K562 (cell line): ENCODE data around the gene ACR.

Experiments
- GATA2 ChIP-seq: sonication (generic); formaldehyde crosslinking; IDR thresholded peaks from 2 replicates; pipeline ENCODE4 v1.4.0; 2020; ENCODE audit warnings: mild to moderate bottlenecking, missing genetic modification reagents
- KDM1A ChIP-seq, 2 experiments: fragments of 450-650 bp; IDR thresholded peaks; 2 replicates each; pipeline ENCODE4 v1.6.1; 2016; ENCODE audit warnings: mild to moderate bottlenecking in 2 of 2
- NCOA2 ChIP-seq, 2 experiments: fragments of 450-650 bp; IDR thresholded peaks; 2 replicates each; pipeline ENCODE4 v1.6.1; 2018; ENCODE audit warnings: mild to moderate bottlenecking in 2 of 2, moderate library complexity in 1 of 2; ENCODE audit not compliant: partially characterized antibody in 2 of 2
- PTTG1 ChIP-seq: fragments of 450-650 bp; IDR thresholded peaks from 2 replicates; pipeline ENCODE4 v1.6.1; 2016; ENCODE audit warnings: low read depth, mild to moderate bottlenecking, missing genetic modification characterization, missing compliant biosample characterization
- TF ChIP-seq, protein P1 (sequence below), 2 experiments: fragments of 450-650 bp; IDR thresholded peaks; 2 replicates each; pipeline ENCODE4 v1.6.1; 2018; ENCODE audit warnings: mild to moderate bottlenecking in 2 of 2, low read depth in 1 of 2; ENCODE audit not compliant: partially characterized antibody in 2 of 2
- TF ChIP-seq, protein P2 (sequence below): fragments of 250-450 bp; sonication (Bioruptor Pico); IDR thresholded peaks from 2 replicates; pipeline ENCODE4 v1.5.0; 2021
- TF ChIP-seq, protein P3 (sequence below): fragments of 250-450 bp; sonication (Bioruptor Pico); IDR thresholded peaks from 2 replicates; pipeline ENCODE4 v1.5.0; 2021; ENCODE audit warnings: mild to moderate bottlenecking, borderline replicate concordance
- TF ChIP-seq, protein P4 (sequence below): fragments of 450-650 bp; formaldehyde crosslinking; IDR thresholded peaks from 2 replicates; pipeline ENCODE4 v1.4.0; 2022; ENCODE audit warnings: missing genetic modification characterization

DNA sequence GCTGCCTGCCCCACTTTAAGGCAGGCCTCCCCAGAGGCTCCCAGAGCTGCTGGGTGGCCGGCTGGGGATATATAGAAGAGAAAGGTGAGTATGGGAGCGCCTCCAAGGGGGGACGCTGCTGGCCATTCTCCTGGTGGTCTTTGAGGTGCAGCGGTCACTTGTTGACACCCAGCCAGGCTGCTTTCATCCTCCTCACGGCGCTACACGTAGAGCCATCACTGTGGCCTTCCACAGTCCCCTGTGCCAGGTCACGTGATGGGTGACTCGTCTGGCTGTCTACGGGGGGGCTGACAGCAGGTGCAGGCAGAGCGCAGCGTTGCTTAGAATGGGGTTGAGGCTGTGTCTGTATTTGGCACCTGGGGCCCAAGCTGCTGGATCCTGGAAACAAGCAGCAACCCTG lies 1.9 kb downstream of the ACR start:
- no peak for TF ChIP-seq PTTG1 (tag)
- TF ChIP-seq, protein P1, sequence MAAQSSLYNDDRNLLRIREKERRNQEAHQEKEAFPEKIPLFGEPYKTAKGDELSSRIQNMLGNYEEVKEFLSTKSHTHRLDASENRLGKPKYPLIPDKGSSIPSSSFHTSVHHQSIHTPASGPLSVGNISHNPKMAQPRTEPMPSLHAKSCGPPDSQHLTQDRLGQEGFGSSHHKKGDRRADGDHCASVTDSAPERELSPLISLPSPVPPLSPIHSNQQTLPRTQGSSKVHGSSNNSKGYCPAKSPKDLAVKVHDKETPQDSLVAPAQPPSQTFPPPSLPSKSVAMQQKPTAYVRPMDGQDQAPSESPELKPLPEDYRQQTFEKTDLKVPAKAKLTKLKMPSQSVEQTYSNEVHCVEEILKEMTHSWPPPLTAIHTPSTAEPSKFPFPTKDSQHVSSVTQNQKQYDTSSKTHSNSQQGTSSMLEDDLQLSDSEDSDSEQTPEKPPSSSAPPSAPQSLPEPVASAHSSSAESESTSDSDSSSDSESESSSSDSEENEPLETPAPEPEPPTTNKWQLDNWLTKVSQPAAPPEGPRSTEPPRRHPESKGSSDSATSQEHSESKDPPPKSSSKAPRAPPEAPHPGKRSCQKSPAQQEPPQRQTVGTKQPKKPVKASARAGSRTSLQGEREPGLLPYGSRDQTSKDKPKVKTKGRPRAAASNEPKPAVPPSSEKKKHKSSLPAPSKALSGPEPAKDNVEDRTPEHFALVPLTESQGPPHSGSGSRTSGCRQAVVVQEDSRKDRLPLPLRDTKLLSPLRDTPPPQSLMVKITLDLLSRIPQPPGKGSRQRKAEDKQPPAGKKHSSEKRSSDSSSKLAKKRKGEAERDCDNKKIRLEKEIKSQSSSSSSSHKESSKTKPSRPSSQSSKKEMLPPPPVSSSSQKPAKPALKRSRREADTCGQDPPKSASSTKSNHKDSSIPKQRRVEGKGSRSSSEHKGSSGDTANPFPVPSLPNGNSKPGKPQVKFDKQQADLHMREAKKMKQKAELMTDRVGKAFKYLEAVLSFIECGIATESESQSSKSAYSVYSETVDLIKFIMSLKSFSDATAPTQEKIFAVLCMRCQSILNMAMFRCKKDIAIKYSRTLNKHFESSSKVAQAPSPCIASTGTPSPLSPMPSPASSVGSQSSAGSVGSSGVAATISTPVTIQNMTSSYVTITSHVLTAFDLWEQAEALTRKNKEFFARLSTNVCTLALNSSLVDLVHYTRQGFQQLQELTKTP (IDR thresholded peaks at IDR 0.05; ENCODE audit: low read depth in 1 of 2, partially characterized antibody in 2 of 2) = no peak
- no peak for TF ChIP-seq NCOA2 (IDR thresholded peaks at IDR 0.05; ENCODE audit: partially characterized antibody in 2 of 2)
- TF ChIP-seq GATA2 (CRISPR knock-in tag) = no peak
- TF ChIP-seq, protein P2, sequence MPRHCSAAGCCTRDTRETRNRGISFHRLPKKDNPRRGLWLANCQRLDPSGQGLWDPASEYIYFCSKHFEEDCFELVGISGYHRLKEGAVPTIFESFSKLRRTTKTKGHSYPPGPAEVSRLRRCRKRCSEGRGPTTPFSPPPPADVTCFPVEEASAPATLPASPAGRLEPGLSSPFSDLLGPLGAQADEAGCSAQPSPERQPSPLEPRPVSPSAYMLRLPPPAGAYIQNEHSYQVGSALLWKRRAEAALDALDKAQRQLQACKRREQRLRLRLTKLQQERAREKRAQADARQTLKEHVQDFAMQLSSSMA (CRISPR knock-in tag) = no peak
- no peak for TF ChIP-seq KDM1A (IDR thresholded peaks at IDR 0.05)
- TF ChIP-seq, protein P3, sequence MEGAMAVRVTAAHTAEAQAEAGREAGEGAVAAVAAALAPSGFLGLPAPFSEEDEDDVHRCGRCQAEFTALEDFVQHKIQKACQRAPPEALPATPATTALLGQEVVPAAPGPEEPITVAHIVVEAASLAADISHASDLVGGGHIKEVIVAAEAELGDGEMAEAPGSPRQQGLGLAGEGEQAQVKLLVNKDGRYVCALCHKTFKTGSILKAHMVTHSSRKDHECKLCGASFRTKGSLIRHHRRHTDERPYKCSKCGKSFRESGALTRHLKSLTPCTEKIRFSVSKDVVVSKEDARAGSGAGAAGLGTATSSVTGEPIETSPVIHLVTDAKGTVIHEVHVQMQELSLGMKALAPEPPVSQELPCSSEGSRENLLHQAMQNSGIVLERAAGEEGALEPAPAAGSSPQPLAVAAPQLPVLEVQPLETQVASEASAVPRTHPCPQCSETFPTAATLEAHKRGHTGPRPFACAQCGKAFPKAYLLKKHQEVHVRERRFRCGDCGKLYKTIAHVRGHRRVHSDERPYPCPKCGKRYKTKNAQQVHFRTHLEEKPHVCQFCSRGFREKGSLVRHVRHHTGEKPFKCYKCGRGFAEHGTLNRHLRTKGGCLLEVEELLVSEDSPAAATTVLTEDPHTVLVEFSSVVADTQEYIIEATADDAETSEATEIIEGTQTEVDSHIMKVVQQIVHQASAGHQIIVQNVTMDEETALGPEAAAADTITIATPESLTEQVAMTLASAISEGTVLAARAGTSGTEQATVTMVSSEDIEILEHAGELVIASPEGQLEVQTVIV (CRISPR knock-in tag) = no peak
- TF ChIP-seq, protein P4, sequence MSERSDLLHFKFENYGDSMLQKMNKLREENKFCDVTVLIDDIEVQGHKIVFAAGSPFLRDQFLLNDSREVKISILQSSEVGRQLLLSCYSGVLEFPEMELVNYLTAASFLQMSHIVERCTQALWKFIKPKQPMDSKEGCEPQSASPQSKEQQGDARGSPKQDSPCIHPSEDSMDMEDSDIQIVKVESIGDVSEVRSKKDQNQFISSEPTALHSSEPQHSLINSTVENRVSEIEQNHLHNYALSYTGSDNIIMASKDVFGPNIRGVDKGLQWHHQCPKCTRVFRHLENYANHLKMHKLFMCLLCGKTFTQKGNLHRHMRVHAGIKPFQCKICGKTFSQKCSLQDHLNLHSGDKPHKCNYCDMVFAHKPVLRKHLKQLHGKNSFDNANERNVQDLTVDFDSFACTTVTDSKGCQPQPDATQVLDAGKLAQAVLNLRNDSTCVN (CRISPR knock-in tag) = no peak
